Measurements from ENCODE around the gene TMEM184A. TPM values are rescaled to one million over a fixed set of nuclear protein-coding genes. Genes with fewer than 3 reads are reported as not detected.

Gene TMEM184A
- total and polyA plus RNA-seq, 2 experiments from 2014 or later, result 14.5 to 24.7 TPM

- Histone ChIP-seq H3K9me3 (ENCODE audit: low read depth) (no peaks in the 10 kb centered on the region), H3K27ac (no peak overlapping the region), H2AFZ (no peak overlapping the region), H3K36me3 (replicated peaks; ENCODE audit: insufficient read depth, low read depth) (no peaks in the 10 kb centered on the region), H3K79me2 (peaks cover 8% of the 10 kb centered on the region), H3K27me3 (no peaks in the 10 kb centered on the region), H3K4me3 (no peak overlapping the region), H3K4me2 (no peak overlapping the region), H3K9me2 (replicated peaks; ENCODE audit: insufficient read depth) (no peaks in the 10 kb centered on the region), H4K20me1 (ENCODE audit: insufficient read depth, poor library complexity, severe bottlenecking) (no peaks in the 10 kb centered on the region), H3K4me1 (ENCODE audit: insufficient read depth) (peaks cover 22% of the 10 kb centered on the region)
- TF ChIP-seq EZH2phosphoT487 (IDR thresholded peaks at IDR 0.05; ENCODE audit: low read depth, severe bottlenecking, unreplicated experiment) (no peak), EZH2 (IDR thresholded peaks at IDR 0.05; ENCODE audit: borderline replicate concordance) (no peak)
- TF ChIP-seq, protein P1, sequence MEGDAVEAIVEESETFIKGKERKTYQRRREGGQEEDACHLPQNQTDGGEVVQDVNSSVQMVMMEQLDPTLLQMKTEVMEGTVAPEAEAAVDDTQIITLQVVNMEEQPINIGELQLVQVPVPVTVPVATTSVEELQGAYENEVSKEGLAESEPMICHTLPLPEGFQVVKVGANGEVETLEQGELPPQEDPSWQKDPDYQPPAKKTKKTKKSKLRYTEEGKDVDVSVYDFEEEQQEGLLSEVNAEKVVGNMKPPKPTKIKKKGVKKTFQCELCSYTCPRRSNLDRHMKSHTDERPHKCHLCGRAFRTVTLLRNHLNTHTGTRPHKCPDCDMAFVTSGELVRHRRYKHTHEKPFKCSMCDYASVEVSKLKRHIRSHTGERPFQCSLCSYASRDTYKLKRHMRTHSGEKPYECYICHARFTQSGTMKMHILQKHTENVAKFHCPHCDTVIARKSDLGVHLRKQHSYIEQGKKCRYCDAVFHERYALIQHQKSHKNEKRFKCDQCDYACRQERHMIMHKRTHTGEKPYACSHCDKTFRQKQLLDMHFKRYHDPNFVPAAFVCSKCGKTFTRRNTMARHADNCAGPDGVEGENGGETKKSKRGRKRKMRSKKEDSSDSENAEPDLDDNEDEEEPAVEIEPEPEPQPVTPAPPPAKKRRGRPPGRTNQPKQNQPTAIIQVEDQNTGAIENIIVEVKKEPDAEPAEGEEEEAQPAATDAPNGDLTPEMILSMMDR (IDR thresholded peaks at IDR 0.05; ENCODE audit: poor library complexity), result no peak
- 96% methylated on average over 14 of the region's 15 CpGs for WGBS (ENCODE audit: low lambda C conversion rate, missing lambda C conversion rate)
- no peak for DNase-seq (ENCODE audit: low spot score)
These were observed 8.1 kb upstream of the TMEM184A start for GRCh38 chr7:1563981-1564602.

DNA sequence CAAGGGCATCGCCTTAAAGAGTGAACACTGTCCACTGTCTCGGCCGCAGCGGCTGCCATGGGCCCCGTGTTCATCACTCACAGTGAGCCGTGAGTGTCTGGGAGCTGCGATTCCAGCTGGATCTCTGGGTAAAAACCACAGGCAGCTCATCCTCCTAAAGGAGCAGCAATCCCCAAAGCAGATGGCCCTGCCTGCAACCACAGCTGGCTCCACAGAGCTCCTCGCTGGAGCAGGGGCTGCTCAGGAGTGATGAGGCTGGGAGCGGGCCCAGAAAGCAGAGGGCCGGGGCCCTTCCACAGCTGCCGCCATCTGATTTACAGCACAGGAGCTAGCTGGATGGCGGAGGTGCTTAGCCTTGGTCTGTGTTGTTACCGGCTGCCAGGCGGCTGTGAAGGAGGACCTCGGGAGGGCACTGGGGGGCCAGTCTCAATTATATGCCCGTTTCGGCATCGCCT is 6.6 kb upstream of the TMEM184A start:
- Histone ChIP-seq H4K20me1 (ENCODE audit: insufficient read depth, poor library complexity, severe bottlenecking) (no peaks in the 10 kb centered on the region), H3K9me3 (ENCODE audit: low read depth) (no peaks in the 10 kb centered on the region), H3K27me3 (no peaks in the 10 kb centered on the region), H3K36me3 (replicated peaks; ENCODE audit: insufficient read depth, low read depth) (no peaks in the 10 kb centered on the region), H3K4me2 (no peak overlapping the region), H2AFZ (no peak overlapping the region), H3K4me3 (no peak overlapping the region), H3K79me2 (no peaks in the 10 kb centered on the region), H3K9me2 (replicated peaks; ENCODE audit: insufficient read depth) (no peaks in the 10 kb centered on the region), H3K27ac (no peak overlapping the region), H3K4me1 (ENCODE audit: insufficient read depth) (peaks cover 8% of the 10 kb centered on the region)
- TF ChIP-seq EZH2 (IDR thresholded peaks at IDR 0.05; ENCODE audit: borderline replicate concordance) (no peak), EZH2phosphoT487 (IDR thresholded peaks at IDR 0.05; ENCODE audit: low read depth, severe bottlenecking, unreplicated experiment) (no peak)
- TF ChIP-seq, protein P1 (IDR thresholded peaks at IDR 0.05; ENCODE audit: poor library complexity), result no peak
- DNase-seq (ENCODE audit: low spot score), result no peak
- 87% methylated on average over 18 of the region's 18 CpGs for WGBS (ENCODE audit: low lambda C conversion rate, missing lambda C conversion rate)

- H3K36me3 ChIP-seq (replicated peaks; ENCODE audit: insufficient read depth, low read depth), result no peaks in the 10 kb centered on the region
- H2AFZ ChIP-seq, result no peak overlapping the region
- H3K9me3 ChIP-seq (ENCODE audit: low read depth), result no peaks in the 10 kb centered on the region
- TF ChIP-seq EZH2phosphoT487 (IDR thresholded peaks at IDR 0.05; ENCODE audit: low read depth, severe bottlenecking, unreplicated experiment) (no peak), EZH2 (IDR thresholded peaks at IDR 0.05; ENCODE audit: borderline replicate concordance) (no peak)
- TF ChIP-seq, protein P1 (IDR thresholded peaks at IDR 0.05; ENCODE audit: poor library complexity), result no peak
- no peaks in the 10 kb centered on the region for H3K9me2 ChIP-seq (replicated peaks; ENCODE audit: insufficient read depth)
- no peaks in the 10 kb centered on the region for H4K20me1 ChIP-seq (ENCODE audit: insufficient read depth, poor library complexity, severe bottlenecking)
- peaks cover 3% of the 10 kb centered on the region for H3K4me1 ChIP-seq (ENCODE audit: insufficient read depth)
- H3K79me2 ChIP-seq, result no peaks in the 10 kb centered on the region
- no peak for DNase-seq (ENCODE audit: low spot score)
- WGBS (ENCODE audit: low lambda C conversion rate, missing lambda C conversion rate), result 79% methylated on average over 16 of the region's 16 CpGs
- H3K4me2 ChIP-seq, result no peak overlapping the region
- no peak overlapping the region for H3K27ac ChIP-seq
- no peaks in the 10 kb centered on the region for H3K27me3 ChIP-seq
- H3K4me3 ChIP-seq, result no peak overlapping the region
These were observed 6.1 kb upstream of the TMEM184A start for GRCh38 chr7:1562116-1562515.

Measured in hepatocyte (in vitro differentiated cells).